NCI-H82 treated with DMSO at 0.1 percent for 48 hours (cell line): ENCODE results near the gene BRK1.
"Not testable (repeated sequence)": the region's sequence is repeated elsewhere in the genome, so short reads cannot be mapped to it uniquely, and the experiment has no call there.

Experiments
- DNase-seq: peaks from one replicate; lab custom pipeline; 2025; ENCODE audit not compliant: unreplicated experiment; lab: John Stamatoyannopoulos, UW

BRK1 gene

DNA sequence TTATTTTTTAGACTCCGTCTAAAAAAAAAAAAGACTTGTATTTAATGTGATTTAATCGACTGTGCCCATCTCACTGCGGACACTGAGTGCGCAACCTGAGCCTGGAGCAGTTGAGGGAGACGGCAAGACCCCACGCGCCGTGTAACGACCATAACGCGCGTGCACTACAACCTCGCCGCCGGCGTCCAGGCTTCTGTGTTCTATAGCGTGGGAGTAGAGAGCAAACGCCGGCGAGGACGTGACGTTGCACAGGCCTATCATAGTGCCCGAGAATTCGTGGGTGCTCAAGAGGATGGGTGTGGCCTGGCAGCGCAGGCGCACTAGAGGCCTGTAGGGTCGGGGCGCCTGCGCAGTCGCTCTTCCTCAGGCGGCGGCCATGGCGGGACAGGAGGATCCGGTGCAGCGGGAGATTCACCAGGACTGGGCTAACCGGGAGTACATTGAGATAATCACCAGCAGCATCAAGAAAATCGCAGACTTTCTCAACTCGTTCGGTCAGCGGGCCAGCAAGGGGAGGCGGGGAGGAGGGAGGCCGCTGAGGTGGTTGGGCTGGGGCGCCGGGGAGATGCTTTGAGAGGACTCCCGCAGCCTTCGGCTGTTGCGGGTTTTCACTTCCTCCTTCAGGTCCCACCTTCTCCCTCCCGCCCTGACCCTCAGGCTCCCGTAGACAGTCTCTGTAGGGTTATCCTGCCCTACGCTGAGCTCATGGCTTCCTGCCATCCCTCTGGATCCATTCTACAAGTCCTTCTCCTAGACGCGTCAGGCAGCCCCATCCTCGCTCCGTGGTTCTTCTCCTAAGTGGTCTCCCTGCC is at the start of gene BRK1:
Gene BRK1, plus strand, starts transcription at position 350 of the 812 bp plus-strand sequence. Its CDS starts 27 bp downstream, at position 377.
- DNase-seq, result peak; percentile 83

DNA sequence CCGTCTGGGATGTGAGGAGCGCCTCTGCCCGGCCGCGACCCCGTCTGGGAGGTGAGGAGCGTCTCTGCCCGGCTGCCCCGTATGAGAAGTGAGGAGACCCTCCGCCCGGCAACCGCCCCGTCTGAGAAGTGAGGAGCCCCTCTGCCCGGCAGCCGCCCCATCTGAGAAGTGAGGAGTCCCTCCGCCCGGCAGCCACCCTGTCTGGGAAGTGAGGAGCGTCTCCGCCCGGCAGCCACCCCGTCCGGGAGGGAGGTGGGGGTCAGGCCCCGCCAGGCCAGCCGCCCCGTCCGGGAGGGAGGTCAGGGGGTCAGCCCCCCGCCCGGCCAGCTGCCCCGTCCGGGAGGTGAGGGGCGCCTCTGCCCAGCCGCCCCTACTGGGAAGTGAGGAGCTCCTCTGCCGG is 45.4 kb upstream of the BRK1 start:
- not testable (repeated sequence) for DNase-seq

DNA sequence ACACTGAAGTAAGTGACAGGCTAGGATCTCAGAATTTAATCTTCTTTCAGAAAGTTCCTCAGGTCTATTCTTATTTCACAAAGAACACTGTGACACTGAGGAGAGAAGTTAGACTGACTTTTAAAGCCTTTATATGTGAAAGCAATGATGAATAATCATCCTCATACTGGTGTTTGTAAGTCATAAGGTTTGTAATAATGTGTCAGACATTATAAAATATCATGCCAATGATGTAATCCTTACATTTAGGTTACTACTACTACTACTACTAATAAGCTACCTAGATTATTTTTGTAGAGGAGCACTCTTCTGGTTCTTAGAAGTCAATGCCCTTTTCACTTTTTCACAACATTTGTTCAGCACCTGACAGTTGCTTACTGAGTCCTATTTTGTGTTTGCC is 40.8 kb upstream of the BRK1 start:
- no peak for DNase-seq

DNA sequence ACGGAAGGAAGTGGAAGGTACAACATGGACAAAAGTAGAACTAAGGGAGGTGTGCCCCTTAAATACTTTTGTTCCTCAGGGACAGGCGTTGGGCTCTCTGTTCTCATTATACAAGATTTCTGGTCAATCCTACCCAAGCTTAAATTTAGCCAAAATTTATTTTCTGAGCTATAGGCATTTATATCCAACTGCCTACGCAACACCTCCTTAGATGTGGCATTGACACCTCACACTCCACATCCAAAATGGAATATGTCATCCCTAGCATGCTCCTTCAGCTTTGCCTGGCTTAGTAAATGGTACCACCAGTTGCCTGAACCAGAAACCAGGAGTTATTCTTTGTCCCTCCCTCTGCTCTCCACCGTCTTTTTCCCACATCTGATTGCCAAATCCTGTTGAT is 33.6 kb upstream of the BRK1 start:
- DNase-seq, result no peak

DNA sequence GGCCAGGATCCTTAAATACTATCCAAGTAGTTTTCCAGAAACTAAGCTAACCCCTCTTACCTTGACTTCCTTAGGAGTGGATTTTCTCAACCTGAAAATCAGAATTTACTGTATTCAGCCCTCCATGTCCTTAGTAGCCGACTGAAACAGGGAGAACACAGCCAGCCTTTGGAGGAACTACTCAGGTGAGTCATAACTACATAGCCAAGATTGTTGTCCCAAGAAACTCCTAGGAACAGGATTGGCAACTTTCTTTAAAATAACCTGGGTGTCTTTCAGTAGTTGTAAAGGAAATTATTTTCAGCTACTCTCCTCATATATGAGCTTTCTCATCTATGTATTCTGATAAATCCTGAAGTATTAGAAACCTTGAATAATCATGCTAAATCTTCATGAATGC is 29.7 kb upstream of the BRK1 start:
- DNase-seq, result no peak

DNA sequence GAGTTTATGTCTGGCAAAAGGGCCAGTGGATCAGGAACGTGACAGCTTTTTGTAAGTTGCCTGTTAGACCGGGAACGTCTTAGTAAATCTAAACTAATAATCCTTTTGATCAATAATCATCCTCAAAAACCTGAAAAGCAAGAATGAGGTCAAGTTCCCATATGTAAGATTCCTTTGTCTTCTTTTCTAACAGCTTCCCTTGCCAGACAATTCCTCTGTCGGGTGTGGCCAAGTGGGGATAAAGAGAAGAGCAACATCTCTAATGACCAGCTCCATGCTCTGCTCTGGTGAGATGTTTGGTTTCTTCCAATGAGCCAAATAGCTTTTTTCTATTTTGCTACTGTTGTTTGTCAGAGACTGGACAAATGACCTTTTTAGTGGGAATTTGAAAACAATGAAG is 27.2 kb upstream of the BRK1 start:
- DNase-seq, result no peak

DNA sequence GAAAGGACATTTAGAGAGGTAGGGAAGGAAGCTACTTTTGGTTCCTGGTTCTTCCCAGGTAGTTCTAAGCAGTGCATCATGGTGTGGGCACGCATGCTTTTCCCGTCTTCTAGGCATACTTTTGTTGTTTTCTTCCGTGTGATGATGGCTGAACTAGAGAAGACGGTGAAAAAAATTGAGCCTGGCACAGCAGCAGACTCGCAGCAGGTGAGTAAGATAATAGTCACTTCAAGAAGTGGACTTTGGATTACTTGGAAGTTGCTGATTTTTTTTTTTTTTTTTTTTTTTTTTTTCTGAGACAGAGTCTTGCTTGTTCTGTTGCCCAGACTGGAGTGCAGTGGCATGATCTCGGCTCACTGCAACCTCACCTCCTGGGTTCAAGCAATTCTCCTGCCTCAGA is 25.3 kb upstream of the BRK1 start:
- DNase-seq, result no peak

DNA sequence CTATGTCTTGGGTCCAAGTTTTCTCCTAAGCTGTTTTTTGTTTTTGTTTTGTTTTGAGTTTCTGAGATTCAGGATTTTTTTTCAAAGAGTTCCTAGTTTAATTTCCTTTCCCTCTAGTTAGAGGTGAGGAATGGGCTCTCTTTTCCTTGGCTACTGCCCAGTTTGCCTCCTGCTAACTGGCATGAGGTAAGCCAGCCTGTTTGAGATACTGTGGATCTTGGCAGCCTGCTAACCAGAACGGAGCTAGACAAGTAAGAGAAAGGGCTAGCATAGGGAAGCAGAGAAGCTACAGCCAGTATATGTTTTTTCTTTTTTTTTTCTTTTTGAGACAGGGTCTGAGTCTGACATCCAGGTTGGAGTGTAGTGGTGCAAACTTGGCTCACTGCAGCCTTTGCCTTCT is 24.7 kb upstream of the BRK1 start:
- DNase-seq, result not testable (repeated sequence)

DNA sequence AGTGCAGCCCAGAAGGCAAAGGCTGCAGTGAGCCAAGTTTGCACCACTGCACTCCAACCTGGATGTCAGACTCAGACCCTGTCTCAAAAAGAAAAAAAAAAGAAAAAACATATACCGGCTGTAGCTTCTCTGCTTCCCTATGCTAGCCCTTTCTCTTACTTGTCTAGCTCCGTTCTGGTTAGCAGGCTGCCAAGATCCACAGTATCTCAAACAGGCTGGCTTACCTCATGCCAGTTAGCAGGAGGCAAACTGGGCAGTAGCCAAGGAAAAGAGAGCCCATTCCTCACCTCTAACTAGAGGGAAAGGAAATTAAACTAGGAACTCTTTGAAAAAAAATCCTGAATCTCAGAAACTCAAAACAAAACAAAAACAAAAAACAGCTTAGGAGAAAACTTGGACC is 24.1 kb upstream of the BRK1 start:
- not testable (repeated sequence) for DNase-seq

DNA sequence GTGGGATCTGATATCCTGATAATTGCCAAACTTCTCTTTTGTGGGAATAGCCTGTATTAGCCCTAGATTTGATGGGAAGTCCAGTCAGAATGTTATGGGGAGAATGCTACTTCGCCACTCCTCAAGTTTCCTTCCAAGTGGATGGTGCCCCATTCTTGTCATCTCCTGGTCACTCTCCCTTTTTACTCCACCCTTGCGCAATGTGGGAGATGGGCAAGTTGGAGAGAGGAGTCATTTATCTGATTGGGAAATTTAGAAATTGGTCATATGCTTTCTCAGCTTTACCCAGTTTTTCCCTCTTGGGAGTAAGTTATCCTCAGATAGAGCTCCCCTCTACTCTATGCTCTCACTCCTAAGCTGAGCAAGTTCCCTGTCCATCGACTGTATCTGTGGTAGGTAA is 21.8 kb upstream of the BRK1 start:
- DNase-seq, result no peak

DNA sequence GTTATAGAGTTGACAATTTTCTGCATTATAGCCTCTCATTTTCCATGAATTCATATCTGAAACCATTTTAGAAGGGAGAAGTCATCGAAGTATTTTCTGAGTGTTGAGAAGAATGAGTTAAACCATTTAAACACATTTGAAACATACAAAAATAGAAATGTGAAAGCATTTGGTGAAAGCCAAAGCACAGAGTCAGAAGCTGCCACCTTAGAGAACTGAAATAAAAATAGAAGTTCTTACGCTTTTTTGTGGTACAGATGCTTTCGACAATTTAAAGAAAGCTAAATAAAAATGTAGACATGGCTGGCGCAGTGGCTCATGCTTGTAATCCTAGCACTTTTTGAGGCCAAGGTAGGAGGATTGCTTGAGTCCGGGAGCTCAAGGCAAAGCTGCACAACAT is 16.4 kb upstream of the BRK1 start:
- DNase-seq, result no peak

DNA sequence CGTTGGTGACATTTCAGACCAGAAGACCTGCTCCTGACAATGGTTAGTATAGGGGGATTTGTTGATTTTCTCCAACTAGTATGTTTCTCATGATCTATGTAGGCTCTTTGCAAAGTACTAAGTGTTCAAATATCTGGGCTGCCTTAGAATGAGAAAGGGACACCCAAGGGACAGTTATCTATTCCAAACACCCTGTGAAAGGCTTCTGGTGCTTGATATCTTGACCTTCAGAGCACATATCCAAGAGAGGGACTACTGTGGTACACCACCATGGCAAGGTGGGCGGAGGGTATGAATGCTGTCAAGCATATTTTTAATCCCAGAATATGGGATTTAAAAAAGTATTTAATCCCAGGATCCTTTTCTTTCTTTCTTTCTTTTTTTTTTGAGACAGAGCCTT is 8.6 kb upstream of the BRK1 start:
- no peak for DNase-seq

DNA sequence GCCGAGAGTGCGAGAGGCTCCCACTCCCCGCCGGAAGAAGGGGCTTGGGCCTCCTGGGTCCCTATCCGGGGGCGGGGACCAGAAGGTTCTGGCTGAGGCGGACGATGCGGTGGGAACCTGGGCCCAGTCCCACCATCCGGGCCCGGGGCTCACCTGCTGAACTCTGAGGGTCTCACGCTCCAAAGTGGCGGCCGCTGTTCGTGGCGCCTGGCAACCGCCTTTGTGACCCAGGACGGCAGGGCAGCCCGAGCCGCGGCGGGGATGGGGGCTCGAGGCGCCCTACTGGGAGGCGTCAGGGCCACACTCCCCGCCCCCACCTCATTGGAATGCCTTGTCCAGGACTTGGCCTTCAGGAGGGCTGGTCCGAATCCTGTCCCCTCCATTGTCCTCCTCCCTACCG is 7.4 kb upstream of the BRK1 start, which contains the start of gene FANCD2OS:
Gene FANCD2OS, minus strand, starts transcription at position 165 of the 400 bp plus-strand sequence. CDS start 3,481 bp downstream, outside the sequence.
- DNase-seq, result no peak

DNA sequence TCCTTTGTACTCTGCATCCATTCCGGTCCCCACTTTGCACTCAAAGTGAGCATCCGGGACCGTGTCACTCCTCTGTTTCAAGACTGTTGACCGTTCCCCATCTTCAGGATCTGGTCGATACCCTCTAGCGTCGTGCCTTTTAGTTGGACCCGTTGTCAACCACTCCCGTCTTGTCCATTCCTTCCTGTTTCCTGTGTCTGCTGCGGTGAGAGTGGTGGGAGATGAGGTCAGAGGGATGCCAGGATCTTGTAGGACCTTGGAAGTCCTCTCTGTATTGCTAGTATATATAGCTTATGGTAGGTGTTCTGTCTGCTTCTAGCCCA is 624 bp downstream of the BRK1 start:
- no peak for DNase-seq

DNA sequence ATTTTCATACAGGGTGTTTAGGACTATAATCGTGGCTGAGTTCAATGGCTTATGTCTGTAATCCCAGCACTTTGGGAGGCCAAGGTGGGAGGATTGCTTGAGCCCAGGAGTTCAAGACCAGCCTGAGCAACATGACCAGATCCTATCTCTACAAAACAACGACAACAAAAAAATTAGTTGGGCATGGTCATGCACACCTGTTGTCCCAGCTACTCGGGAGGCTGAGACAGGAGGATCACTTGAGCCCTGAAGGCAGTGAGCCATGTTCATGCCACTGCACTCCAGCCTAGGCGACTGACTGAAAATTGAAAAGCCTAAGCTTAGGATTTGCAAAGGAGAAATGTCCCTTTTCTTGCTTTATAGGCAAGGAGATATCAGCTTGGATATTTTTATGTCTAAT is 1.5 kb downstream of the BRK1 start:
- DNase-seq, result no peak

DNA sequence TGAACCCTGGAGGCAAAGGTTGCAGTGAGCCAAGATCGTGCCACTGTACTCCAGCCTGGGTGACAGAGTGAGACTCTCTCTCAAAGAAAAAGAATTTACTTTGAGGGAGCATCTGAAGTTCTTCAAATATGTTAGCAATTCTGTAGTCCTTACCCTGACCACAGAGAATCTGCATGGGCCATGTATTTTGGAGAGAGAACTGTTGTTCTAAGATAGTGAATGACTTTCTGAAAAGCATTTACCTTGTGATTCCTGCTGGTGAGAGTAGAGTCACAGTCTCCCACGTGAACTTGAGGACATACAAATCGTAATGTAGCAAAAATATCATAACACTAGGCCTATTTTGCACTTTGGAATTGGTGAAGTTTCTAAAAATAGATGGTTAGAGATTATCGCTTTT is 3.9 kb downstream of the BRK1 start:
- no peak for DNase-seq

DNA sequence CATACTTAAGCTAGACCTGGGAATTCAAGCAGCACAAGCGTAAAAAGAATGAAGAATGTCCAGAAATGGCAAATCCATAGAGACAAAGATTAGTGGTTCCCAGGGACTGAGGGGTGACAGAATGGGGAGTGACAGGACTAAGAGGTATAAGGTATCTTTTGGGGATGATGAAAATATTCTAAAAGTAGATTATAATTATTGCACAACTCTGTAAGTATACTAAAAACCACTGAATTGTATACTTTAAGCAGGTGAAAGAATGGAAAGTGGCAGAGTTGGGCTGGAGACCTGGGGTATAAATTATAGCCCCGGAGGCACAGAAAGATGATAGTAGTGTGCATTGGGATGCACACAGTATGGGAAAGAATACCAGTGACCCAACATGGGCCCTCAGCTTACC is 5.6 kb downstream of the BRK1 start:
- DNase-seq, result no peak

DNA sequence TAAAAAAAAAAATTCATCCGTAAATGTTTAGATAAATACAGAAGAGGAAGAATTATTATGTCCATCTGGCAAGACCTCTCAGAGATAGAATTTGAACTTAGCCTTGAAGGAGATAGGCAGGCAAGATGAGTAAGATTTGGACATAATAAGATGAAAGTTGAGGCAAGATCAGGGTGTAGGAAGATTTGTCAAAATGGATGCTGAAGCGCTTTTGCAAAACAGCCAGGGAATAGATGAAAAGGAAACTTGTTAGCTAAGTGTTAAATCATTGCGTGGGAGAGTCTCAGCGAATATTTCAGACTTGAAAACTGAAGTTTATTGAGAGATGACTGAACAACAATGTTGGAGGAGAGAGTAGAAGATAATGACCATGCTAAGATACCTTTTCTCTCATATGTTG is 7.2 kb downstream of the BRK1 start:
- DNase-seq, result no peak

DNA sequence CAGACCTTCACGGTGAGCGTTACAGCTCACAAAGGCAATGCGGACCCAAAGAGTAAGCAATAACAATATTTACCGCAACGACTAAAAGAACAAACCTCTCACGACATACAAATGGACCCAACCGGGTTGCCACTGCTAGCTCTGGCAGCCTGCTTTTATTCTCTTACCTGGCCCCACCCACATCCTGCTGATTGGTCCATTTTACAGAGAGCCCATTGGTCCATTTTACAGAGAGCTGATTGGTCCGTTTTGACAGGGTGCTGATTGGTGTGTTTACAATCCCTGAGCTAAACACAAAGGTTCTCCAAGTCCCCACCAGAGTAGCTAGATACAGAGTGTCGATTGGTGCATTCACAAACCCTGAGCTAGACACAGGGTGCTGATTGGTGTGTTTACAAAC is 20.4 kb downstream of the BRK1 start:
- DNase-seq, result not testable (repeated sequence)

DNA sequence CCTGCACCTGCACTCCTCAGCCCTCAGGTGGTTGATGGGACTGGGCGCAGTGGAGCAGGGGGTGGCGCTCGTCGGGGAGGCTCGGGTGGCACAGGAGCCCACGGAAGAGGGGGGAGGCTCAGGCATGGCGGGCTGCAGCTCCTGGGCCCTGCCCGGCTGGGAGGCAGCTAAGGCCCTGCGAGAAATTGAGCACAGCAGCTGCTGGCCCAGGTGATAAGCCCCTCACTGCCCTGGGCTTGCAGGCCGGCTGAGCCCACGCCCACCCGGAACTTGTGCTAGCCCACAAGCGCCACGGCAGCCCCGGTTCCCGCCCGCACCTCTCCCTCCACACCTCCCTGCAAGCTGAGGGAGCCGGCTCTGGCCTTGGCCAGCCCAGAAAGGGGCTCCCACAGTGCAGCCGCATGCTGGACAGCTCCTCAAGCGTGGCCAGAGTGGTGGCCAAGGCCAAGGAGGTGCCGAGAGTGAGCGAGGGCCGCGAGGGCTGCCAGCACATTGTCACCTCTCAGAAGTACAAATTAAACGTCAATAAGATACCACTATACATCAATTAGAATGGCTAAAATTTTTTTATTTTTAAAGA is 21.0 kb downstream of the BRK1 start:
- no peak for DNase-seq

DNA sequence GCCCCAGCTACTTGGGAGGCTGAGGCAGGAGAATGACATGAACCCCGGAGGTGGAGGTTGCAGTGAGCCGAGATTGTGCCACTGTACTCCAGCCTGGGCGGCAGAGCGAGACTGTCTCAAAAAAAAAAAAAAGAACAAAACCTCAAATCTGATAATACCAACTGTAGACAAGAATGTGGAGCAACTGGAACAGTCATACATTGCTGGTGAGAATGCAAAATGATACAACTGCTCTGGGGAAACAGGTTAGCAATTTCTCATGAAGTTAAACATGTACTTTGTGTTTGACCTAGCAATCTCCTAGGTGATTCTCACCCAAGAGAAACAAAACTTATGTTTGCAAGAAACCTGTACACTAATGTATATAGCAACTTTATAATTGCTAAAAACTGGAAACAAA is 21.7 kb downstream of the BRK1 start:
- no peak for DNase-seq

DNA sequence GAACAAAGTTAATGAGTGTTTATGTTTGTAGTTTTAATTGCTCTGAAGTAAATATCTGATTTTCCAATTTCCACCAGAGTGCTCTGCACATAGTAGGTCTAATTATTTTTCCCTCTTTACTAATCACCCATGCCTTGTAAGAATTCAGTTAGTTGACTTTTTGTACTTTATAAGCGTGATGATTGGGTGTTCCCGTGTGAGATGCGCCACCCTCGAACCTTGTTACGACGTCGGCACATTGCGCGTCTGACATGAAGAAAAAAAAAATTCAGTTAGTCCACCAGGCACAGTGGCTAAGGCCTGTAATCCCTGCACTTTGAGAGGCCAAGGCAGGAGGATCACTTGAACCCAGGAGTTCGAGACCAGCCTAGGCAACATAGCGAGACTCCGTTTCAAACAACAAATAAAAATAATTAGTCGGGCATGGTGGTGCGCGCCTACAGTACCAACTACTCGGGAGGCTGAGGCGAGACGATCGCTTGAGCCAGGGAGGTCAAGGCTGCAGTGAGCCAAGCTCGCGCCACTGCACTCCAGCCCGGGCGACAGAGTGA is 25.6 kb downstream of the BRK1 start:
- DNase-seq, result no peak
